RWPE2 (cell line): ENCODE results near the gene FTO.

ENCODE experiments used
- ATAC-seq: fragments of 200-7000 bp; cut with Tn5 transposase; 3 replicates; pipeline ENCODE4 v1.9.1; 2021; ENCODE audit warnings: low read depth
- DNase-seq: peaks from one replicate; pipeline ENCODE4 v3.0.0-alpha.2; 2020; ENCODE audit warnings: low spot score
- H3K27ac ChIP-seq: fragments of 450-650 bp; 2 replicates; pipeline ENCODE4 v1.5.1; 2017; ENCODE audit warnings: mild to moderate bottlenecking; ENCODE audit not compliant: poor library complexity, severe bottlenecking
- H3K27me3 ChIP-seq: fragments of 250-450 bp; sonication (Bioruptor Pico); 2 replicates; pipeline ENCODE4 v1.5.1; 2021; ENCODE audit warnings: mild to moderate bottlenecking, moderate library complexity; ENCODE audit not compliant: insufficient read depth, poor library complexity, severe bottlenecking
- H3K36me3 ChIP-seq: fragments of 250-450 bp; sonication (Bioruptor Pico); 2 replicates; pipeline ENCODE4 v1.5.1; 2020; ENCODE audit warnings: low read depth, mild to moderate bottlenecking, moderate library complexity
- H3K4me1 ChIP-seq: fragments of 250-450 bp; sonication (Bioruptor Pico); 2 replicates; pipeline ENCODE4 v1.5.1; 2021; ENCODE audit warnings: mild to moderate bottlenecking, moderate library complexity; ENCODE audit not compliant: insufficient read depth, poor library complexity, severe bottlenecking
- H3K4me3 ChIP-seq: fragments of 250-450 bp; sonication (Bioruptor Pico); 2 replicates; pipeline ENCODE4 v1.5.1; 2021; ENCODE audit warnings: mild to moderate bottlenecking, moderate library complexity; ENCODE audit not compliant: severe bottlenecking
- H3K9me3 ChIP-seq: fragments of 250-450 bp; sonication (Bioruptor Pico); 2 replicates; pipeline ENCODE4 v1.5.1; 2021; ENCODE audit warnings: mild to moderate bottlenecking, moderate library complexity; ENCODE audit not compliant: severe bottlenecking
- CTCF ChIP-seq: fragments of 450-650 bp; IDR thresholded peaks from one replicate; pipeline ENCODE4 v1.5.1; 2017; ENCODE audit warnings: mild to moderate bottlenecking, moderate library complexity; ENCODE audit not compliant: poor library complexity, severe bottlenecking

The FTO gene

GRCh38 chr16:54118846-54119245 is 414.9 kb downstream of the FTO start:
- H3K4me3 ChIP-seq = no peak overlapping the region
- no peaks in the 10 kb centered on the region for H3K4me1 ChIP-seq
- H3K27me3 ChIP-seq = no peaks in the 10 kb centered on the region
- H3K27ac ChIP-seq = no peak overlapping the region
- H3K36me3 ChIP-seq = no peaks in the 10 kb centered on the region
- no peaks in the 10 kb centered on the region for H3K9me3 ChIP-seq
- peak; percentile 33; the same call in 1 of the 3 replicates for ATAC-seq
- TF ChIP-seq CTCF = no peak
- no peak for DNase-seq

GRCh38 chr16:54120846-54121480 is 417.0 kb downstream of the FTO start:
- Histone ChIP-seq H3K4me1 (no peaks in the 10 kb centered on the region), H3K4me3 (no peak overlapping the region), H3K27ac (no peak overlapping the region), H3K9me3 (no peaks in the 10 kb centered on the region), H3K27me3 (no peaks in the 10 kb centered on the region), H3K36me3 (no peaks in the 10 kb centered on the region)
- TF ChIP-seq CTCF = no peak
- ATAC-seq = peak; percentile 21; the same call in 1 of the 3 replicates
- no peak for DNase-seq

DNA sequence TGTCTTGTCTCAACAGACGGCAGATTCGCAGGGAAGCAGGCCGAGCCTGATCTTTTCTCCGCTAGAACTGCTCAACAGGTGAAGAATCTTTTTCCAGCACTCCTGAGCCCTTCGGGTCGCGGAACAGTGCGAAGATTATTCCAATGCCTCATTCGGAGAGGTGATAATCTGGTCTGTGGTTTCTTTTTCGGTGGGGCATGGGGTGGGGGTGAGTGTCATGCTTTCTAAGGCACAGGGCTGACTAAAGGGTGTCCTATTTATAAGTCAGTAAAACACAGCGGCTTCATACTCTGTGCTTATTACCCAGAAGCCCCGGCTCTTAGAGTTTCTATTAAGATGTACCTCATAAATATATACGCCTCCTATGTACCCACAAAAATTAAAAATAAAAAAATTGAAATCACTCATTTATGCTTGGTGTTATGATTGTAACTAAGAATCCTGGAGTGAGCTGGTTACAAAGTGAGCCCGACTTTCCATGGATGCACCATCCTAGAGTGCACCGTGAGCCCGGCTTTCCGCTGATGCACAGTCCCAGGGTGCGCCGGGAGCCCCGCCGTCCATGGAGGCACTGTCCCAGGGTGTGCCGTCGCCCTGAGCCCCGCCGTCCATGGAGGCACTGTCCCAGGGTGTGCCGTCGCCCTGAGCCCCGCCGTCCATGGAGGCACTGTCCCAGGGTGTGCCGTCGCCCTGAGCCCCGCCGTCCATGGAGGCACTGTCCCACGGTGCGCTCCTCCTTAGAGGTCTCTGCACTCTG is 417.8 kb downstream of the FTO start:
- Histone ChIP-seq H3K27ac (no peak overlapping the region), H3K36me3 (no peaks in the 10 kb centered on the region), H3K4me1 (no peaks in the 10 kb centered on the region), H3K9me3 (no peaks in the 10 kb centered on the region), H3K27me3 (no peaks in the 10 kb centered on the region), H3K4me3 (no peak overlapping the region)
- DNase-seq = no peak
- ATAC-seq = no peak
- no peak for TF ChIP-seq CTCF

DNA sequence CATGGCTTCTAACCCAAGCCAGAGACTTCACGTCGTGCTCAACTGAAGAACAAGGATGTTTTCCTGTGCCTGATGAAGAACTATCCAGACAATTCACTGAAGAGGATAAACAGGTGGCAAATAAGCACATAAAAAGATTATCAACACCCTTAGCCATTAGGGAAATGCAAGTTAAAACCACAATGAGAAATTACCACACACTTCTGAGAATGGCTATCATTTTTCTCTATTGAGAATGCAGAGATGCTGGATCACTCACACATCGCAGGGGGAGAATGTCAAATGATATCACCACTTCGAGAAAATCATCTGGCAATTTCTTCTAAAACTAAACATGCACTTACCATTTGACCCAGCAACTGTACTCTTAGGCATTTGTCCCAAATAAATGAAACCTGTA is 419.8 kb downstream of the FTO start:
- ATAC-seq = no peak
- TF ChIP-seq CTCF = no peak
- no peak overlapping the region for H3K4me3 ChIP-seq
- H3K36me3 ChIP-seq = no peaks in the 10 kb centered on the region
- no peaks in the 10 kb centered on the region for H3K4me1 ChIP-seq
- H3K27me3 ChIP-seq = no peaks in the 10 kb centered on the region
- no peak overlapping the region for H3K27ac ChIP-seq
- no peak for DNase-seq
- no peaks in the 10 kb centered on the region for H3K9me3 ChIP-seq
